Activated B cell treated with CpG ODN at 0.5 μM for 24 hours (primary cell): Measurements from ENCODE around the gene CPSF4L. TPM values are rescaled to one million over a fixed set of nuclear protein-coding genes. Genes with fewer than 3 reads are reported as not detected.

ENCODE experiments used
- ATAC-seq: fragments of 200-7000 bp; cut with Tn5 transposase; one replicate; pipeline ENCODE4 v1.10.0; 2021; ENCODE audit warnings: low read depth, mild to moderate bottlenecking, moderate library complexity
- CTCF ChIA-PET: fragments of 350-600 bp; sonication (Branson Sonifier 250); formaldehyde crosslinking; loops from one replicate; lab custom pipeline; 2021; ENCODE audit warnings: antibody characterized with exemption; lab: Charles Lee
- POLR2A ChIA-PET: fragments of 350-600 bp; sonication (Branson Sonifier 250); formaldehyde crosslinking; loops from one replicate; lab custom pipeline; 2021; ENCODE audit warnings: antibody characterized with exemption; lab: Charles Lee
- DNase-seq: peaks from one replicate; pipeline ENCODE4 v3.0.0; 2022
- H3K27ac Mint-ChIP-seq: one replicate; pipeline ENCODE4 v1.8.0; 2020; ENCODE audit warnings: mixed read lengths
- H3K27me3 Mint-ChIP-seq: one replicate; pipeline ENCODE4 v1.8.0; 2021; ENCODE audit warnings: mixed read lengths
- H3K36me3 Mint-ChIP-seq: one replicate; pipeline ENCODE4 v1.8.0; 2021; ENCODE audit warnings: low read depth, mixed read lengths
- H3K4me1 Mint-ChIP-seq: one replicate; pipeline ENCODE4 v1.8.0; 2021; ENCODE audit warnings: mixed read lengths
- H3K4me3 Mint-ChIP-seq: one replicate; pipeline ENCODE4 v1.8.0; 2020; ENCODE audit warnings: mild to moderate bottlenecking, mixed read lengths
- H3K9me3 Mint-ChIP-seq: one replicate; pipeline ENCODE4 v1.8.0; 2020; ENCODE audit warnings: mixed read lengths
- CTCF ChIP-seq: fragments of 200-600 bp; IDR thresholded peaks from one replicate; pipeline ENCODE4 v1.8.0; 2022; ENCODE audit warnings: antibody characterized with exemption, mild to moderate bottlenecking
- intact Hi-C: fragments of 100-400 bp; cut with micrococcal nuclease; formaldehyde crosslinking; loops from one replicate; pipeline ENCODE4 v1.15.1; 2024
- total RNA-seq: library from RNA; stranded (reverse); gene quantifications from 2 replicates; pipeline ENCODE4 v1.2.3, GENCODE V29; 2022

CPSF4L gene
- total RNA-seq, 1 donor from 2014 or later, result not detected

GRCh38 chr17:73255671-73256181 is 6.0 kb downstream of the CPSF4L start:
- DNase-seq (peak; percentile 51), ATAC-seq (peak; percentile 71)
- Mint-ChIP-seq H3K4me1 (peaks cover 2% of the 10 kb centered on the region), H3K27ac (no peak overlapping the region), H3K27me3 (no peaks in the 10 kb centered on the region), H3K36me3 (no peaks in the 10 kb centered on the region), H3K4me3 (no peak overlapping the region), H3K9me3 (no peaks in the 10 kb centered on the region)
- peak; percentile 95 for TF ChIP-seq CTCF
- intact Hi-C loops, result loop anchor here (1.0 to 5.0 kb wide), 5 partner anchors 57 to 693 kb away; partner anchors contain the start of gene CDC42EP4
- ChIA-PET POLR2A (interaction anchor here (0.7 kb wide), 1 partner anchor 9 kb away, joined by 7 read pairs; no protein-coding TSS in a partner anchor), CTCF (interaction anchor here (0.7 to 5.5 kb wide), 9 partner anchors 10 to 529 kb away, joined by 3 to 117 read pairs (median 4); a partner anchor contains a TSS)

- Mint-ChIP-seq H3K9me3 (no peaks in the 10 kb centered on the region), H3K4me1 (peaks cover 2% of the 10 kb centered on the region)
- CTCF ChIA-PET, result interaction anchor here (0.6 to 5.5 kb wide), 2 partner anchors 73 to 118 kb away, joined by 3 to 117 read pairs; no protein-coding TSS in a partner anchor
Measured at GRCh38 chr17:73251871-73252270, 9.8 kb downstream of the CPSF4L start.

GRCh38 chr17:73250851-73251640 is 10.6 kb downstream of the CPSF4L start:
- Mint-ChIP-seq H3K4me1 (peaks cover 2% of the 10 kb centered on the region), H3K27ac (no peak overlapping the region), H3K4me3 (no peak overlapping the region), H3K36me3 (peaks cover 21% of the 10 kb centered on the region), H3K9me3 (no peaks in the 10 kb centered on the region), H3K27me3 (no peaks in the 10 kb centered on the region)
- DNase-seq (no peak), ATAC-seq (no peak)
- TF ChIP-seq CTCF, result no peak
- ChIA-PET POLR2A (interaction anchor here (0.9 kb wide), 1 partner anchor 18 kb away, joined by 4 read pairs; a partner anchor contains a TSS), CTCF (interaction anchor here (1.7 kb wide), 1 partner anchor 119 kb away, joined by 9 read pairs; no protein-coding TSS in a partner anchor)
- intact Hi-C loops, result no loop called here

More at GRCh38 chr17:73251871-73252270, 9.8 kb downstream of the CPSF4L start:
- no peak for DNase-seq
- Mint-ChIP-seq H3K27me3 (no peaks in the 10 kb centered on the region), H3K27ac (no peak overlapping the region), H3K36me3 (peaks cover 16% of the 10 kb centered on the region), H3K4me3 (no peak overlapping the region)
- no peak for TF ChIP-seq CTCF
- intact Hi-C loops, result no loop called here
- no peak for ATAC-seq
- POLR2A ChIA-PET, result no interaction called here

- DNase-seq, result no peak
- intact Hi-C loops, result no loop called here
- ATAC-seq, result no peak
- TF ChIP-seq CTCF, result no peak
- CTCF ChIA-PET, result interaction anchor here (0.9 to 1.7 kb wide), 2 partner anchors 120 to 523 kb away, joined by 5 to 9 read pairs; no protein-coding TSS in a partner anchor
- Mint-ChIP-seq H3K4me1 (no peaks in the 10 kb centered on the region), H3K27me3 (no peaks in the 10 kb centered on the region), H3K27ac (no peak overlapping the region), H3K36me3 (peaks cover 28% of the 10 kb centered on the region), H3K9me3 (no peaks in the 10 kb centered on the region), H3K4me3 (no peak overlapping the region)
- POLR2A ChIA-PET, result no interaction called here
Measured at GRCh38 chr17:73249700-73250099, 12.0 kb downstream of the CPSF4L start.

GRCh38 chr17:73248532-73248931 is 13.1 kb downstream of the CPSF4L start:
- ChIA-PET CTCF (no interaction called here), POLR2A (no interaction called here)
- Mint-ChIP-seq H3K27ac (no peak overlapping the region), H3K27me3 (no peaks in the 10 kb centered on the region), H3K9me3 (no peaks in the 10 kb centered on the region), H3K4me3 (no peak overlapping the region), H3K4me1 (no peaks in the 10 kb centered on the region), H3K36me3 (peaks cover 33% of the 10 kb centered on the region)
- TF ChIP-seq CTCF, result no peak
- intact Hi-C loops, result no loop called here
- ATAC-seq (no peak), DNase-seq (no peak)
